Measurements from ENCODE around the gene ANKDD1B. TPM values are rescaled to one million over a fixed set of nuclear protein-coding genes. Genes with fewer than 3 reads are reported as not detected.
"Not testable (repeated sequence)": the region's sequence is repeated elsewhere in the genome, so short reads cannot be mapped to it uniquely, and the experiment has no call there.

Gene ANKDD1B
- total and polyA plus RNA-seq, 4 donors = 1.7 to 3.4 (median 3.1) TPM

DNA sequence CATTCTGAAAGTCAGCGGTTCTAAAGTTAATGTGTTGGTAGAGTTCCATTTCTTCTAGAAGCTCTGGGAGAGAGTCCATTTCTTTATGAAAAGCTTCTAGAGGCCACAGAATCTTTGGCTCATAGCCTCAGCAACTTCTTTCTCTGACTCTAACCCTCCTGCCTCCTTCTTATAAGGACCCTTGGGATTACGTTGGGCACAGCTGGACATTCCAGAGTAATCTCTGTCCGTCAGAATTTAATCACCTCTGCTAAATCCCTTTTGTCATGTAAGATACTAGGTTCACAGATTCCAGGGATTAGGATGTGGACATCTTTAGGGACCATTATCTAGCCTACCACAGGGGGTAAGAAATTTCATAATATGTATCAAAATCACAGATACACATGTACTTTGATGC lies 22.6 kb upstream of the ANKDD1B start:
- Histone ChIP-seq H3K4me3 (ENCODE audit: low read depth, low read length) (no peak overlapping the region), H3K27ac (ENCODE audit: low read depth, low read length) (no peak overlapping the region), H3K36me3 (ENCODE audit: control insufficient read depth, insufficient read depth, low read length) (peaks cover 9% of the 10 kb centered on the region), H3K9me3 (ENCODE audit: control insufficient read depth, insufficient read depth, low read length) (no peaks in the 10 kb centered on the region), H3K4me1 (ENCODE audit: control insufficient read depth, insufficient read depth, low read length) (no peaks in the 10 kb centered on the region), H3K27me3 (ENCODE audit: control insufficient read depth, insufficient read depth, low read length) (no peaks in the 10 kb centered on the region)
- DNase-seq (ENCODE audit: low read depth in 4 of 6, low spot score in 6 of 6) = no peak
- WGBS (ENCODE audit: insufficient coverage) = no CpG with 5 or more reads among the region's 3 CpGs

DNA sequence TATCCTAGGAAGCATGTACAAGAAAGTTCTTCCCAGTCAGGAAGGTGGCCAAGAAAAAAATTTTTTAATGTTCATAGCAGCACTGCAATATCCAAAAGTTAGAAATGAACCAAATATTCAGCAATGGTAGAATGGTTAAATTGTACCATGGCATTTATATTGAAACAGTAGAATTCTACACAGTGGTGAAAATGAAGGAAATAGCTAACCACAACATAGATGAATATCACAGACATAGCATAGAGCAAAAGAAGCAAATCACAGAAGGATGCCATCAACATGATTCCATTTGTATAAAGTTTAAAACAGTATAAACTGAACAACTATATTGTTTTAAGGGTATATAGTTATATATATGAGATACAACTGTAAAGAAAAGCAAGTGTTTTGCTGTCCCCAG lies 10.7 kb upstream of the ANKDD1B start:
- H3K4me1 ChIP-seq (ENCODE audit: control insufficient read depth, insufficient read depth, low read length) = no peaks in the 10 kb centered on the region
- no peaks in the 10 kb centered on the region for H3K36me3 ChIP-seq (ENCODE audit: control insufficient read depth, insufficient read depth, low read length)
- DNase-seq (ENCODE audit: low read depth in 4 of 6, low spot score in 6 of 6) = no peak
- H3K4me3 ChIP-seq (ENCODE audit: low read depth, low read length) = no peak overlapping the region
- H3K27me3 ChIP-seq (ENCODE audit: control insufficient read depth, insufficient read depth, low read length) = no peaks in the 10 kb centered on the region
- no peak overlapping the region for H3K27ac ChIP-seq (ENCODE audit: low read depth, low read length)
- no peaks in the 10 kb centered on the region for H3K9me3 ChIP-seq (ENCODE audit: control insufficient read depth, insufficient read depth, low read length)

DNA sequence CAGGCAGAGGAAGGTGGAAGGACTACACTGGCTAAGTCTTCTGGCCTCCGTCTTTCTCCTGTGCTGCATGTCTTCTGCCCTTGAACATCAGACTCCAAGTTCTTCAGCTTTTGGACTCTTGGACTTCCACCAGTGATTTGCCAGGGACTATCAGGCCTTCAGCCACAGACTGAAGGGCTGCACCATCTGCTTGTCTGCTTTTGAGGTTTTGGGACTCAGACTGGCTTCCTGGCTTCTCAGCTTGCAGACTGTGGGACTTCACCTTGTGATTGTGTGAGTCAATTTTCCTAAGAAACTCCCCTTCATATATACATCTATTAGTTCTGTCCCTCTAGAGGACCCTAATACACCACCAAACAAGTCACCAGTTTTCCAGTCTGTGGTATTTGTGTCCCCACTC lies 9.7 kb upstream of the ANKDD1B start:
- H3K27me3 ChIP-seq (ENCODE audit: control insufficient read depth, insufficient read depth, low read length) = no peaks in the 10 kb centered on the region
- no peaks in the 10 kb centered on the region for H3K9me3 ChIP-seq (ENCODE audit: control insufficient read depth, insufficient read depth, low read length)
- H3K27ac ChIP-seq (ENCODE audit: low read depth, low read length) = no peak overlapping the region
- no peak overlapping the region for H3K4me3 ChIP-seq (ENCODE audit: low read depth, low read length)
- H3K4me1 ChIP-seq (ENCODE audit: control insufficient read depth, insufficient read depth, low read length) = no peaks in the 10 kb centered on the region
- DNase-seq (ENCODE audit: low read depth in 4 of 6, low spot score in 6 of 6) = no peak
- 84% methylated on average over 1 of the region's 1 CpG for WGBS (ENCODE audit: insufficient coverage)
- H3K36me3 ChIP-seq (ENCODE audit: control insufficient read depth, insufficient read depth, low read length) = no peaks in the 10 kb centered on the region

DNA sequence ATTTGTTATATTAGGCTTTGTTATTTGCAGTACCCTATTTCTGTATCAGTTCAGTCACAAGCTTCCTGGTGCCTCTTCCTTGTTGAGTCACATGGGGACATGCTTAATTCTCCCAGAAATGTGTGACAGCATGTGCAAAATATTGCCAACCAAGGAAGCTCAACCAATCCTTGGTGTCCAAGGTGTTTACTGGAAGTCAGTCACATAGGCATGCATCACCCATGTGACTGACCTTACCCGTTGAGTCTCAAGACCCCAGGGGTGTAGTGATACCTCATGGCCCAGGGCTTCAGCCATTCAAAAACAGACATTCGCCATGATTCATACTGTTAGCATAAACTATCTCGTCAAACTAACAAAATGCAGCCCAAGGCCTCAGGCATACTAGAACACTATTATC lies 9.3 kb upstream of the ANKDD1B start:
- no peak for DNase-seq (ENCODE audit: low read depth in 4 of 6, low spot score in 6 of 6)
- no peak overlapping the region for H3K4me3 ChIP-seq (ENCODE audit: low read depth, low read length)
- H3K4me1 ChIP-seq (ENCODE audit: control insufficient read depth, insufficient read depth, low read length) = no peaks in the 10 kb centered on the region
- no peak overlapping the region for H3K27ac ChIP-seq (ENCODE audit: low read depth, low read length)
- no peaks in the 10 kb centered on the region for H3K36me3 ChIP-seq (ENCODE audit: control insufficient read depth, insufficient read depth, low read length)
- WGBS (ENCODE audit: insufficient coverage) = 100% methylated on average over 2 of the region's 3 CpGs
- H3K9me3 ChIP-seq (ENCODE audit: control insufficient read depth, insufficient read depth, low read length) = no peaks in the 10 kb centered on the region
- no peaks in the 10 kb centered on the region for H3K27me3 ChIP-seq (ENCODE audit: control insufficient read depth, insufficient read depth, low read length)

DNA sequence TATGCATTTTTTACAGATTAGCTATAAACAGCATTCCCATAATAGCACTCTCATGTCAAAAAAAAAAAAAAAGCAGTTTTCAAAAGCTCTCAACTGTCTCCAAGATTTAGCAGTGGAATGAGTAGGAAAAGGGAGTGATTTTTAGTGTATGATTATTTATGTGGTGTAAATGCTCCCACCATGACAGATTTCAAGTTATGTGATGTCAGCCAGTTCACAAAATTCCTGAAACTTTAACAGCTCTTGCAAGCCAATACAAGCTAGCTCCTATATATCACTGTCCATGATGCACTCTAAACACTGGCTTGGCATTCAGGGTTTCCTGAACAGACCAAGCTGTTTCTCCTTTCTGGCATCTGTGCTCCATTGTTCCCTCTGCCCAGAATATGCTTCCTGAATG lies 7.9 kb upstream of the ANKDD1B start:
- DNase-seq (ENCODE audit: low read depth in 4 of 6, low spot score in 6 of 6) = peak in 2 of 6 donors; percentile 16 to 66

DNA sequence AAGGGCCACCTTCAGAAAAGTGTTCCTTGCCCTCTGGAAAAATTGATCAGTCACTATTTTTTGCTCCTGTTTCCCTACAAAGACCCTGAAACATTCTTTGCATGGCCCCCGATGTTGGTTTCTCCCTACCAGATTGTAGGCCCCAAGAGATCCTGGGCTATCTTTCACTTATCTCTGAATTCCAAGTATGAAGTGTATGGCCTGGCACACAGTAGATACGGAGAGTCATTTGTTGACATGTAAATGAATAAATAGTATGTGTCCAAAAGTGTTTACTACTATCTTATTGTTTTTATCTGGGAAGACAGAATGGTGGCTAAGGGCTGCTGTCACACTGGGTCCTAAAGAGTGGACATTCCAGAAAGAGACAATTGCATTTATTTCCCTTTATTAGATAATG lies 7.4 kb upstream of the ANKDD1B start:
- Histone ChIP-seq H3K4me3 (ENCODE audit: low read depth, low read length) (no peak overlapping the region), H3K27ac (ENCODE audit: low read depth, low read length) (no peak overlapping the region), H3K4me1 (ENCODE audit: control insufficient read depth, insufficient read depth, low read length) (no peaks in the 10 kb centered on the region), H3K36me3 (ENCODE audit: control insufficient read depth, insufficient read depth, low read length) (no peaks in the 10 kb centered on the region), H3K27me3 (ENCODE audit: control insufficient read depth, insufficient read depth, low read length) (no peaks in the 10 kb centered on the region), H3K9me3 (ENCODE audit: control insufficient read depth, insufficient read depth, low read length) (no peaks in the 10 kb centered on the region)
- no CpG with 5 or more reads among the region's 2 CpGs for WGBS (ENCODE audit: insufficient coverage)
- no peak for DNase-seq (ENCODE audit: low read depth in 4 of 6, low spot score in 6 of 6)

More for the DNA sequence above, 7.9 kb upstream of the ANKDD1B start:
- H3K27ac ChIP-seq (ENCODE audit: low read depth, low read length) = no peak overlapping the region
- no peaks in the 10 kb centered on the region for H3K9me3 ChIP-seq (ENCODE audit: control insufficient read depth, insufficient read depth, low read length)
- H3K4me3 ChIP-seq (ENCODE audit: low read depth, low read length) = no peak overlapping the region
- no peaks in the 10 kb centered on the region for H3K27me3 ChIP-seq (ENCODE audit: control insufficient read depth, insufficient read depth, low read length)
- no peaks in the 10 kb centered on the region for H3K4me1 ChIP-seq (ENCODE audit: control insufficient read depth, insufficient read depth, low read length)
- H3K36me3 ChIP-seq (ENCODE audit: control insufficient read depth, insufficient read depth, low read length) = no peaks in the 10 kb centered on the region

DNA sequence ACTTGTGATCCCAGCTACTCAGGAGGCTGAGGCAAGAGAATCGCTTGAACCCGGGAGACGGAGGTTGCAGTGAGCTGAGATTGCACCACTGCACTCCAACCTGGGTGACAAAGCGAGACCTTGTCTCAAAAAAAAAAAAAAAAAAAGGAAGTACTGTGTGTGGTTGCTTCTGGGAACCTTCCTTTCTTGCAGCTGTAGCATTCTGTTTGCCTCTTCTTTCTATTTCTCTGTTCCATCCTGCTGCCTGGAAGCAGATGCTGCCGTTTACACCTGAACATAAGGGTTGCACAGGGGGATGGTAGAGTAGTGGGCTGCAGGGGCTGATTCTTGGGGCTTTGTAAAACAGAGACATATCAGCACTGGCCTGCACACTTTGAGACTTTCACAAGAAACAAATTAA lies 3.9 kb upstream of the ANKDD1B start:
- not testable (repeated sequence) for H3K4me3 ChIP-seq (ENCODE audit: low read depth, low read length); DNase-seq (ENCODE audit: low read depth in 4 of 6, low spot score in 6 of 6); H3K27ac ChIP-seq (ENCODE audit: low read depth, low read length); H3K9me3 ChIP-seq (ENCODE audit: control insufficient read depth, insufficient read depth, low read length); H3K4me1 ChIP-seq (ENCODE audit: control insufficient read depth, insufficient read depth, low read length); H3K27me3 ChIP-seq (ENCODE audit: control insufficient read depth, insufficient read depth, low read length); H3K36me3 ChIP-seq (ENCODE audit: control insufficient read depth, insufficient read depth, low read length)
- WGBS (ENCODE audit: insufficient coverage) = 93% methylated on average over 3 of the region's 5 CpGs

DNA sequence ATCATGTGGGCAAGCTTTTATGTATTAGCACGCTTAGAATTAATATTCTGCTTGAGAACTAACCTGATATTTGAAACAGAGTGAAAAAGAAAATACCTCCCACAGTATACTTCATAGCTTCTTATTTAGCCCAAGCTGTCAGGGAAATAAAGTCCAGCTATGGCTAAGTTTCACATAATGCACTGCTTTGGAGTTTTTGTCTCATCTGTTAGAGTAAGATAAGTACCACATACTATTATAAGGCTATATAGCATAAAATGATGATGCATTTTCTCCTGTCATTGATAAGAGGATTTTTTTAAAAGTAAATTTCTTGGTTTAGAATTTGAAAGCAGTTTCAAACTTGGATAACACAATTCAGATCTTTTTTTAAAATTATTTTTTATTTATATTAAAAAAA lies 2.4 kb upstream of the ANKDD1B start:
- Histone ChIP-seq H3K27ac (ENCODE audit: low read depth, low read length) (no peak overlapping the region), H3K36me3 (ENCODE audit: control insufficient read depth, insufficient read depth, low read length) (no peaks in the 10 kb centered on the region), H3K4me3 (ENCODE audit: low read depth, low read length) (no peak overlapping the region), H3K9me3 (ENCODE audit: control insufficient read depth, insufficient read depth, low read length) (no peaks in the 10 kb centered on the region), H3K4me1 (ENCODE audit: control insufficient read depth, insufficient read depth, low read length) (peaks cover 8% of the 10 kb centered on the region), H3K27me3 (ENCODE audit: control insufficient read depth, insufficient read depth, low read length) (no peaks in the 10 kb centered on the region)
- WGBS (ENCODE audit: insufficient coverage) = 100% methylated on average over 1 of the region's 1 CpG
- DNase-seq (ENCODE audit: low read depth in 4 of 6, low spot score in 6 of 6) = no peak

DNA sequence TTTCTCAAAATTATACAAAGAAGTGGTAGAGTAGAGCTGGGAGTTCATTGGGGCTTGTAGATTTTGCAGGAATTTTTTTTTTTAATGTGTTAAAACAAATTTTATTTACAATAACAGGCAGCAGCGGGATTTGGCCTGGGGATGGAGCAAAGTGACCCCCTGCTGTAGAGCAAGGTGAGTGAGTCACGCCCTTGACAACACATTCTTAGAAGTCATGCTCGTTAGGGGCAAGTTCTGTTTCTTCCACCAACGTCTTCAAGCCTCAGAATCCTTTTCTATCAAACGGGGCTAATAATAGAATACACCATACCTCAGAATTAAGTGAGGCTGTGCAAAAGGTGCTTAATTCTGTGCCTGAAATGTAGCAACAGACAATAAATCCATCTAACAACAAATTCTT lies 1.1 kb upstream of the ANKDD1B start:
- Histone ChIP-seq H3K27me3 (ENCODE audit: control insufficient read depth, insufficient read depth, low read length) (no peaks in the 10 kb centered on the region), H3K27ac (ENCODE audit: low read depth, low read length) (no peak overlapping the region), H3K4me3 (ENCODE audit: low read depth, low read length) (no peak overlapping the region), H3K9me3 (ENCODE audit: control insufficient read depth, insufficient read depth, low read length) (no peaks in the 10 kb centered on the region), H3K36me3 (ENCODE audit: control insufficient read depth, insufficient read depth, low read length) (no peaks in the 10 kb centered on the region), H3K4me1 (ENCODE audit: control insufficient read depth, insufficient read depth, low read length) (peaks cover 8% of the 10 kb centered on the region)
- DNase-seq (ENCODE audit: low read depth in 4 of 6, low spot score in 6 of 6) = peak in 1 of 6 donors; percentile 9
- WGBS (ENCODE audit: insufficient coverage) = 77% methylated on average over 2 of the region's 5 CpGs

DNA sequence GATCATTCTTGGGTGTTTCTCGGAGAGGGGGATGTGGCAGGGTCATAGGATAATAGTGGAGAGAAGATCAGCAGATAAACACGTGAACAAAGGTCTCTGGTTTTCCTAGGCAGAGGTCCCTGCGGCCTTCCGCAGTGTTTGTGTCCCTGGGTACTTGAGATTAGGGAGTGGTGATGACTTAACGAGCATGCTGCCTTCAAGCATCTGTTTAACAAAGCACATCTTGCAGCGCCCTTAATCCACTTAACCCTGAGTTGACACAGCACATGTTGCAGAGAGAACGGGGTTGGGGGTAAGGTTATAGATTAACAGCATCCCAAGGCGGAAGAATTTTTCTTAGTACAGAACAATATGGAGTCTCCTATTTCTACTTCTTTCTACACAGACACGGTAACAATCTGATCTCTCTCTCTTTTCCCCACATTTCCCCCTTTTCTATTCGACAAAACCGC lies 368 bp upstream of the ANKDD1B start:
- not testable (repeated sequence) for H3K4me1 ChIP-seq (ENCODE audit: control insufficient read depth, insufficient read depth, low read length); H3K27me3 ChIP-seq (ENCODE audit: control insufficient read depth, insufficient read depth, low read length); H3K27ac ChIP-seq (ENCODE audit: low read depth, low read length); H3K9me3 ChIP-seq (ENCODE audit: control insufficient read depth, insufficient read depth, low read length); H3K36me3 ChIP-seq (ENCODE audit: control insufficient read depth, insufficient read depth, low read length)
- WGBS (ENCODE audit: insufficient coverage) = 8% methylated on average over 5 of the region's 11 CpGs
- DNase-seq (ENCODE audit: low read depth in 4 of 6, low spot score in 6 of 6) = peak in 1 of 6 donors; percentile 4
- peak overlapping the region; percentile 57 for H3K4me3 ChIP-seq (ENCODE audit: low read depth, low read length)
